ENCODE data around the gene SPPL2A. TPM values are rescaled to one million over a fixed set of nuclear protein-coding genes. Genes with fewer than 3 reads are reported as not detected.
A peak's percentile ranks its signal among the peaks of the same experiment; 100 is the strongest.

The SPPL2A gene
- total RNA-seq, 1 donor: 128 TPM

GRCh38 chr15:50790778-50791453 is 25.4 kb upstream of the SPPL2A start:
- TF ChIP-seq, protein P1, sequence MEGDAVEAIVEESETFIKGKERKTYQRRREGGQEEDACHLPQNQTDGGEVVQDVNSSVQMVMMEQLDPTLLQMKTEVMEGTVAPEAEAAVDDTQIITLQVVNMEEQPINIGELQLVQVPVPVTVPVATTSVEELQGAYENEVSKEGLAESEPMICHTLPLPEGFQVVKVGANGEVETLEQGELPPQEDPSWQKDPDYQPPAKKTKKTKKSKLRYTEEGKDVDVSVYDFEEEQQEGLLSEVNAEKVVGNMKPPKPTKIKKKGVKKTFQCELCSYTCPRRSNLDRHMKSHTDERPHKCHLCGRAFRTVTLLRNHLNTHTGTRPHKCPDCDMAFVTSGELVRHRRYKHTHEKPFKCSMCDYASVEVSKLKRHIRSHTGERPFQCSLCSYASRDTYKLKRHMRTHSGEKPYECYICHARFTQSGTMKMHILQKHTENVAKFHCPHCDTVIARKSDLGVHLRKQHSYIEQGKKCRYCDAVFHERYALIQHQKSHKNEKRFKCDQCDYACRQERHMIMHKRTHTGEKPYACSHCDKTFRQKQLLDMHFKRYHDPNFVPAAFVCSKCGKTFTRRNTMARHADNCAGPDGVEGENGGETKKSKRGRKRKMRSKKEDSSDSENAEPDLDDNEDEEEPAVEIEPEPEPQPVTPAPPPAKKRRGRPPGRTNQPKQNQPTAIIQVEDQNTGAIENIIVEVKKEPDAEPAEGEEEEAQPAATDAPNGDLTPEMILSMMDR (IDR thresholded peaks at IDR 0.05; ENCODE audit: insufficient read depth, low read length): no peak
- DNase-seq (ENCODE audit: low read depth): no peak
- H3K4me3 ChIP-seq (ENCODE audit: low read depth, low read length): no peak overlapping the region

DNA sequence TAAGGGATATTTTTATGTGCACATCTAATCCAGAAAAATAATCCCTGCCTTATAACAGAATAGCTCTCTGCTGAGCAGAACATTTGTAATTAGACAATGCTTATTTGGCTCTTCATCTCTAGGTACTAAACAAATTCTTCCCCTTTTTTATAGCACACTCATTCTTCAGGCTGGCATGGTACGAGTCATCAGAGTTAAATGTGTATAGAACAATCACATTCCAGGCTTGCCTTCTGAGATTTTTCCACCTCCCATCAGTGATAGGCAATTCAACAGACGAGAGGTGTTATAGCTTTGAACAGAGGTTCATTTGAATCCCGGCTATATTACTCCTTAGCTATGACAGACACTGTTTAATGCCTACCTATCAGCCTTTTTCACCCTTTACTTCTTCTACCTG is 21.4 kb upstream of the SPPL2A start:
- TF ChIP-seq, protein P1 (IDR thresholded peaks at IDR 0.05; ENCODE audit: insufficient read depth, low read length): no peak
- DNase-seq (ENCODE audit: low read depth): peak; percentile 7
- H3K4me3 ChIP-seq (ENCODE audit: low read depth, low read length): no peak overlapping the region

DNA sequence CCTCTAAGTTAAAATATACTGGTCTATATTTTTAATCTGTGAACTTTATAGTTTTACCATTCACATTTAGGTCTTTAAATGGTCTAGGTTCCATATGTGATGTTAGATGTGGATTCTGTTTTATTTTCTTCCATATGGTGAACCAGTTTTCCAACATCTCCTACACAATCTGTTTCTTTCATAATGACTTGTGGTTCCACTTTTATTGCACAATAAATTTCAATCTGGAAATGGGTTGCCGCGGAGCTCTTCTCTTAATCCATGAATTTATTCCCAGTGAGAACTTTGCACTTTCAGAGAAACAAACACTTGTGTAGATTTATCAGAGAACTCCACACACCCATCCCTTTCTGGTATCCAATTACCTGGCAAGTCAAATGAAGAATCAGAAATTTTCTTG is 20.9 kb upstream of the SPPL2A start:
- DNase-seq (ENCODE audit: low read depth): no peak
- TF ChIP-seq, protein P1 (IDR thresholded peaks at IDR 0.05; ENCODE audit: insufficient read depth, low read length): no peak
- no peak overlapping the region for H3K4me3 ChIP-seq (ENCODE audit: low read depth, low read length)

GRCh38 chr15:50783895-50784294 is 18.4 kb upstream of the SPPL2A start:
- H3K4me3 ChIP-seq (ENCODE audit: low read depth, low read length): no peak overlapping the region
- no peak for DNase-seq (ENCODE audit: low read depth)
- TF ChIP-seq, protein P1 (IDR thresholded peaks at IDR 0.05; ENCODE audit: insufficient read depth, low read length): no peak

GRCh38 chr15:50783411-50783810 is 17.9 kb upstream of the SPPL2A start:
- DNase-seq (ENCODE audit: low read depth): no peak
- TF ChIP-seq, protein P1 (IDR thresholded peaks at IDR 0.05; ENCODE audit: insufficient read depth, low read length): no peak
- H3K4me3 ChIP-seq (ENCODE audit: low read depth, low read length): no peak overlapping the region

DNA sequence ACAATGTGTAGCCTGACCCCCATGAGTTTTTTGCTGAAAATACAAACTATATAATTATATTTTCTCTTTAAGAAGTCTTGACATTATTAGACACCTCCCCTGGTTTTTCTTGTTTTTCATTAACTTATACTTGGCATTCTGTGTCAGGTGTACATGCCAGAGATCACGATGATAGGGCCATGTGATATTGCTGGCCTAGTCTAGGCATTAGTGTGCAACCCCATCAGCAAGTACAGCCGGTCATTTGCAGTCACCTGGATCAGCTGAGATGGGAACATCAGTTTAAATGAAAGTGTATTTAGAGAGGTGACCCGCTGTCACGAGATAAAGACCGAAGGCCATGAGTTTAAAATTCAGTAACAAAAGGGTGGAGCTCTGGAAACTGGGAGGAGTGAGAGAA is 12.6 kb upstream of the SPPL2A start:
- TF ChIP-seq, protein P1 (IDR thresholded peaks at IDR 0.05; ENCODE audit: insufficient read depth, low read length): no peak
- no peak for DNase-seq (ENCODE audit: low read depth)
- H3K4me3 ChIP-seq (ENCODE audit: low read depth, low read length): no peak overlapping the region

DNA sequence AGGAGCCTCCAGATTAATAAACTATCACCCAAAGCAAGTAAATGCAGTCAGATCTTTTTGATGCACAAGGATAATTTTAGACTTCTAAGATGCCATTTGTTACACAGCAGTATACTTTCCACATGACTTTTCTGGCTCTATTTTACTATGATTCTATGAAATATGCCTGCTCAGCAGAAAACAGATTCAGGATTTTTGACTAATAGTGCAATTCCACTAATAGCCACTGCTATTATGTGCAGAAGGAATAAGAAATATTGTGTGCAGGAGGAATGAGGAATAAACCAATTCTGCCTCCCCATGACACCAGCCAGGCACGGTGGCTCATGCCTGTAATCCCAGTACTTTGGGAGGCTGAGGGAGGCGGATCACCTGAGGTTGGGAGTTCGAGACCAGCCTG is 11.5 kb upstream of the SPPL2A start:
- TF ChIP-seq, protein P1 (IDR thresholded peaks at IDR 0.05; ENCODE audit: insufficient read depth, low read length): peak; percentile 12
- no peak overlapping the region for H3K4me3 ChIP-seq (ENCODE audit: low read depth, low read length)
- no peak for DNase-seq (ENCODE audit: low read depth)
